ENCODE results near the gene TRIM74.
"Not testable (repeated sequence)": the region's sequence is repeated elsewhere in the genome, so short reads cannot be mapped to it uniquely, and the experiment has no call there.

TRIM74 gene

GRCh38 chr7:72966892-72967291 is 2.4 kb downstream of the TRIM74 start:
- not testable (repeated sequence) for ATAC-seq, H3K27me3 Mint-ChIP-seq, H3K9me3 Mint-ChIP-seq, H3K4me1 Mint-ChIP-seq, H3K36me3 Mint-ChIP-seq, H3K27ac Mint-ChIP-seq, H3K4me3 Mint-ChIP-seq

- H3K4me1 Mint-ChIP-seq, H3K9me3 Mint-ChIP-seq, H3K4me3 Mint-ChIP-seq, H3K36me3 Mint-ChIP-seq, H3K27me3 Mint-ChIP-seq, H3K27ac Mint-ChIP-seq: not testable (repeated sequence)
- peak; percentile 74 for ATAC-seq
Measured at GRCh38 chr7:72965186-72965975, 3.9 kb downstream of the TRIM74 start.

- ATAC-seq, H3K27ac Mint-ChIP-seq, H3K4me1 Mint-ChIP-seq, H3K36me3 Mint-ChIP-seq, H3K9me3 Mint-ChIP-seq, H3K27me3 Mint-ChIP-seq, H3K4me3 Mint-ChIP-seq: not testable (repeated sequence)
Measured at GRCh38 chr7:72963056-72963455, 6.2 kb downstream of the TRIM74 start.

DNA sequence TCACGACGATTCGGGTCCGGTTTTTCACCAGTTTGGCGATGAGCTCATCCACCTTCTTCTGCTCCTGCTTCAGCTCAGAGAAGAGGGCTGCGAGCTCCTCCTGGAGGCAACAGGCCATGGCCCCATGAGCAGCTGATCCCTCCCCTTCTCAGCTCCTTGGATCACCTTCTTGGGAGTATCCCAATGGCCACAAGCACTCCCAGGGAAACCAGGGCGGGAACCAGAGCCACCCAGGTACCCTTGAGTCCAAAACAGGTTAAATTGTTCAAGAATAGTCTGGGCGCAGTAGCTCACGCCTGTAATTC is 8.0 kb downstream of the TRIM74 start:
- not testable (repeated sequence) for ATAC-seq, H3K36me3 Mint-ChIP-seq, H3K4me3 Mint-ChIP-seq, H3K9me3 Mint-ChIP-seq, H3K27me3 Mint-ChIP-seq, H3K4me1 Mint-ChIP-seq, H3K27ac Mint-ChIP-seq

- not testable (repeated sequence) for H3K4me3 Mint-ChIP-seq, H3K9me3 Mint-ChIP-seq, H3K27me3 Mint-ChIP-seq, H3K4me1 Mint-ChIP-seq, H3K36me3 Mint-ChIP-seq, ATAC-seq, H3K27ac Mint-ChIP-seq
Measured at GRCh38 chr7:72960626-72961345, 8.5 kb downstream of the TRIM74 start.

DNA sequence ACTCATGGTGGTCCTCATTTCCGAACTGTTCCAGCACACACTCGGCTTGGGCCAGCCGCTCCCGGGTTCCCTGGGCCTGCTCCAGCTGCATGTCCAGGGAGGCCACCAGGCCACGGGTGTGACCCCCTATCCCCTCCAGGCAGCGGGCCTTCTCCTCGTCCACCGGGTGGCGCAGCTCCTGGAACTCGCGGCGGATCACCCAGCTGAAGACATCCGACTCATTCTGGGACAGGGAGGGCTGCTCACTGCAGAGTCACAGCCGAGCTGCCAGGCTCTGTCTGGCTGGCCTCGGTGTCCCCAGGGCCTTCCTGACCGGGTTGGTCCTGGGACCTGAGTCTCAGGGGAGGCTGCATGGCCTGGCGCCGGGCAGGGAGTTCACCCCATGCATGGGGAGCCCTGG is 9.2 kb downstream of the TRIM74 start:
- H3K4me3 Mint-ChIP-seq, H3K27ac Mint-ChIP-seq, H3K4me1 Mint-ChIP-seq, H3K27me3 Mint-ChIP-seq, H3K36me3 Mint-ChIP-seq, H3K9me3 Mint-ChIP-seq: not testable (repeated sequence)
- peak; percentile 32 for ATAC-seq

DNA sequence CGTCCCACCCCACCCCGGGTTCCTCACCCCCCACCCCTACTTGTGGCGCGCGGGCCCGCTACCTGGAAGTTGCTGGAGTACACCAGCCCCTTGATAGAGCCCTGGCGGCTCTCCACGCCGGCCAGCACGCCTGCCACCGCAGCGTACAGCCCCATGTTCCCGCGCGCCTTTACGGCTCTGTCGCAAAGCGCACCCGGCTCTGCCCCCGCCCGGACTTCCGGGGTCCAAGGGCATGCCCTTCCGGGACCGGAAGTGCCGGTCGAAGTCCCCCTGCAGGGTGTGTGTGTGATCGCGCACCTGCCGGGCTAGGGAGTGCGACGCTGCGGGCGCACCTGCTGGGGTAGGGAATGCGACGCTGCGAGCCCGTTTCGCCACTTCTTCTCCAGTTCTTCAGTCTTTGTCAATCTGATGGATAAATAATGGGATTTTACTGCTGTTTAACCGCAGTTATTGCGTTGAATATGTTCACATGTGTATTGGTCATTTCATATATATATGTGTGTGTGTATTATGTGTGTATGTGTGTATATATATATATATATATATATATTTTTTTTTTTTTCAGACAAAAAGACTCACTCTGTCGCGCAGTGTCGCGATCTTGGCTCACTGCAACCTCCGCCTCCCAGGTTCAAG is 14.6 kb downstream of the TRIM74 start:
- H3K4me3 Mint-ChIP-seq = peak overlapping the region; percentile 72
- not testable (repeated sequence) for H3K4me1 Mint-ChIP-seq, H3K27me3 Mint-ChIP-seq, H3K27ac Mint-ChIP-seq, H3K9me3 Mint-ChIP-seq, H3K36me3 Mint-ChIP-seq
- peak; percentile 97 for ATAC-seq

- H3K27me3 Mint-ChIP-seq, H3K9me3 Mint-ChIP-seq, H3K27ac Mint-ChIP-seq, H3K4me1 Mint-ChIP-seq, H3K4me3 Mint-ChIP-seq, H3K36me3 Mint-ChIP-seq: not testable (repeated sequence)
- peak; percentile 81 for ATAC-seq
Measured at GRCh38 chr7:72953901-72954562, 15.2 kb downstream of the TRIM74 start.

GRCh38 chr7:72950432-72950831 is 18.8 kb downstream of the TRIM74 start:
- ATAC-seq, H3K27ac Mint-ChIP-seq: not testable (repeated sequence)

DNA sequence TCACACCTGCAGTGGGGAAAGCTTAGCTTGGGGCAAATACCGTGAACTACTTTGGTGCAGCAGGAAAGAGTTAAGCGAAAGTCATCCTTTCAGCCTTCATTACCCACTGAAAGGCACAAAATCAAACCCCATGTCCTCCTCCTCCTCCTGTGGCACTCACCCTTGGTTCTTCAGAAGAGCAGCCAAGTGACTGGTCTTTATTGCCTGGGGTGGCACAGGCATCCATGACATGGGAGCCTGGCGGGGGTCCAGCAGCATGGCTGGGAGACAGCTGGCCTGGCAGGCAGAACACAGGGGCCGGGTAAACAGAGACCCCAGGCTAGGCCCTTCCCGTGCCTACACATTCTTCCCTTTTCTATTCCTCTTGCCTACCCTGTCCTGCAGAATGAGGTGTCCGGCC is 19.6 kb downstream of the TRIM74 start:
- not testable (repeated sequence) for ATAC-seq, H3K27ac Mint-ChIP-seq, H3K36me3 Mint-ChIP-seq, H3K9me3 Mint-ChIP-seq, H3K4me3 Mint-ChIP-seq, H3K27me3 Mint-ChIP-seq, H3K4me1 Mint-ChIP-seq

More at GRCh38 chr7:72950432-72950831, 18.8 kb downstream of the TRIM74 start:
- not testable (repeated sequence) for H3K36me3 Mint-ChIP-seq, H3K4me1 Mint-ChIP-seq, H3K4me3 Mint-ChIP-seq, H3K27me3 Mint-ChIP-seq, H3K9me3 Mint-ChIP-seq

DNA sequence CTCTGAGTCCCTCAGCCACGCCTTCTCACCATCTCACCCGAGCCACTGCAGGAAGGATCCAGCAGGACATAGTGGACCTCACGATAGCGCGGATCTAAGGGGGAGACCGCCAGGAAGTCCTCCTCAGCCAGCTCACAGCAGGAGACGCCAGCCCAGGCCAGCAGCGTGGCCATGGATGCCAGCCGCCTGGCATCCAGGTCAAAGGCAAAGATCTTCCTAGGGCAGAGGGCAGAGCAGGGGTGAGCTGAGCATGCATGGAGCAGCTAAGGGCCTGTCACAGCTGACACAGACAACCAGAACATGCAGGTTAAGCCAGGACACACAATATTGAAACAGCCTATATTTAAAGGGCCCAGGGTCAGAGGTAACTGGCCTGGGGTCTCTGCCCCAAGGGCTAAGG is 20.0 kb downstream of the TRIM74 start:
- H3K9me3 Mint-ChIP-seq, ATAC-seq, H3K4me3 Mint-ChIP-seq, H3K36me3 Mint-ChIP-seq, H3K4me1 Mint-ChIP-seq, H3K27ac Mint-ChIP-seq, H3K27me3 Mint-ChIP-seq: not testable (repeated sequence)

DNA sequence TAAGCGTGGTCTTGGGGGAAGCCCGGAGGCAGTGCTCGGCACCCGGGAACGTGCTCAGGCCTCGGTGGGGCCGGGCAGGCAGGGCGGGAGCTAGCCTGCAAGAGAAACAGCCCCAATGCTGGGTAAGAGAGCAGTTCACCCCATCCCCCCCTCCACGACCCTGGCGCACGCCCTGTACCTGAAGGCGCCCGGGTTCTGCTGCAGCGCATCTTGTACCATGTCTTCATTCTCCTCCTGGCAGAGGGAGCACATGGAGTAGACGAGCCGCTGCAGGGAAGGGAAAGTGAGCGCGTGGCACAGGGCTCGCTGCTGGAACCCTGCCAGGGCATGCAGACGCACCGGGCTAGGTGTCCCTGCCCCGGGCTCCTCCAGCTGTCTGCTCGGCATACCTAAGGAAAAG is 20.6 kb downstream of the TRIM74 start:
- H3K27me3 Mint-ChIP-seq, H3K27ac Mint-ChIP-seq, H3K4me3 Mint-ChIP-seq, H3K36me3 Mint-ChIP-seq, H3K9me3 Mint-ChIP-seq, ATAC-seq, H3K4me1 Mint-ChIP-seq: not testable (repeated sequence)

DNA sequence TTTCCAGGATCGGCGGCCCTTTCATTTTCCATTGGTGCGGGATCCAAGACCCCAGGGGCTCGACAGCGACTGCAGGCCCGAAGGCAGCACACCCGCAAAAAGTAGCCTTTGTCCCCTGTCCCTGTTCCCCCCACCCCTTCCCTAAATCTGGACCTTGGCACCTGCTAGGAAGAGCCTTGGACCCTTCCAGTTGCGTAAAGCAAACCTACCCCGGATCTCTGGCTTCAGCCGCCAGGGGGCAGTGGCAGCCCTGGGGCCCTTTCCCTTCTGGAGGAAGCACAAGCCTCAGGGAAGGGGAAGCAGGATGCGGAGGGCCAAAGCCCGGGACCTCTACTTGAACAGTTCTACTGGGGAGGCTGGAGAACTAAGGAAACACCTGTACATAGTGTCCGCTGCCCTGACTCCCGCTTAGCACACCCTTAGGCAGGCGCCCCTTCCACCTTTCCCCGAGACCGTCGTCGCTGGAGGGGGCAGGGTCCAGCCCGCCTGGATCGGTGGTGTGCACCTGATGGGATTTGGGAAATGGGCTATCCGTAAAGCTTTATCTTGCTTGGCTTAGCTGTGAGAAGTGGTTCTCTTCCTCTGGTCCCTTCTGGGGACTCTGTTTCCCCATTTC is 23.0 kb downstream of the TRIM74 start:
- ATAC-seq, H3K36me3 Mint-ChIP-seq, H3K4me1 Mint-ChIP-seq, H3K27me3 Mint-ChIP-seq, H3K27ac Mint-ChIP-seq, H3K9me3 Mint-ChIP-seq, H3K4me3 Mint-ChIP-seq: not testable (repeated sequence)

DNA sequence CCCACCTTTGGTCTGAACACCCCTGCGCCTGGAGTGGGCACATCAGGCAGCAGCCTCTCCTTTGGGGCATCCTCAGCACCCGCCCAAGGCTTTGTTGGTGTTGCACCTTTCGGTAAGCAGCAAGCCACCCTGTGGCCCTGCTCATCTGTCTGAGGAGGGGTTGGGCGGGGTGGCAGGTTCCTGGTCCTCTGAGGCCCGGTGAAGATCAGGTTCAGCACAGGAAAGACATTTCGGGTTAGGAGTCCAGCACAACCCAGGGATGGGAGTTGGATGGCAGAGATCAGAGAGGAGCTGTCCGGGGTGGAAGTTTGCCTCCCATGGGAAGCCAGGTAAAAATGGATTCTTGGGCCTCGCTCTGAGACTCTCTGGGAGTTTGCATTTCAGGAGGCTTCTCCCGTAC is 23.7 kb downstream of the TRIM74 start:
- not testable (repeated sequence) for H3K9me3 Mint-ChIP-seq, H3K4me3 Mint-ChIP-seq, H3K27me3 Mint-ChIP-seq, H3K27ac Mint-ChIP-seq, ATAC-seq, H3K4me1 Mint-ChIP-seq
- H3K36me3 Mint-ChIP-seq = peaks cover 12% of the 10 kb centered on the region

DNA sequence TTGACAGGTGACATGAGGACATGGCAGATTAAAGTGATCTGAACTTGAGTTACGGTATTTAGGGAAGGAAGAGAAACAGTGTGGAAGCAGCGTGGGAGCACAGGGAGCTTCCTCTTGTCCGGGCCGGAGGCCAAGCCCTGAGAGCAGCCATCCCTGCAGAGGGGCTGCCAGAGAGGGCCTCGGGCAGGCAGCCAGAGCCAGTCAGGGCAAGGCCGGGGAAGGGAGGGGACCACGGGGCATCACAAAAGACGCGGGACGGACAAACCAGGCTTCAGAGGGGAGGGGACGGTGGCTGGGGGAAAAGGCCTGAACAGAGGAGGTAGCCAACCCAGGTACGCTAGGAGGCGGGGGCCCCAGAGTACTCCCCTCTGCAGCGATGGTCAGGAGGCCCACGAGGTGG is 24.3 kb downstream of the TRIM74 start:
- ATAC-seq, H3K27me3 Mint-ChIP-seq, H3K4me3 Mint-ChIP-seq, H3K27ac Mint-ChIP-seq, H3K4me1 Mint-ChIP-seq, H3K9me3 Mint-ChIP-seq: not testable (repeated sequence)
- peaks cover 12% of the 10 kb centered on the region for H3K36me3 Mint-ChIP-seq

All from stimulated activated memory B cell treated with anti-CD40 and anti-IgM and Interleukin-4, amounts not matched to agents 10 μg/mL and 1 μg/mL and 100 μg/mL, for 72 hours (primary cell).